ENCODE measurements around the gene TBPL2.

- TF ChIP-seq CTCF (IDR thresholded peaks at IDR 0.05 in 8 of 11, conservative IDR thresholded peaks at IDR 0.05 in 3 of 11): no peak
- TF ChIP-seq POLR2AphosphoS5 (IDR thresholded peaks at IDR 0.05): no peak
- no peak for TF ChIP-seq POLR2A (IDR thresholded peaks at IDR 0.05)
These were observed 3.5 kb downstream of the TBPL2 start for GRCh38 chr14:55436931-55437330.

Measured in spleen (tissue), 7 donors.